GOT3 (cell line): ENCODE measurements around the gene LRP4.

Source experiments
- DNase-seq: peaks from one replicate; lab custom pipeline; 2025; ENCODE audit warnings: mixed read lengths; lab: John Stamatoyannopoulos, UW

The LRP4 gene

GRCh38 chr11:46918788-46919513 is 601 bp upstream of the LRP4 start:
- no peak for DNase-seq

DNA sequence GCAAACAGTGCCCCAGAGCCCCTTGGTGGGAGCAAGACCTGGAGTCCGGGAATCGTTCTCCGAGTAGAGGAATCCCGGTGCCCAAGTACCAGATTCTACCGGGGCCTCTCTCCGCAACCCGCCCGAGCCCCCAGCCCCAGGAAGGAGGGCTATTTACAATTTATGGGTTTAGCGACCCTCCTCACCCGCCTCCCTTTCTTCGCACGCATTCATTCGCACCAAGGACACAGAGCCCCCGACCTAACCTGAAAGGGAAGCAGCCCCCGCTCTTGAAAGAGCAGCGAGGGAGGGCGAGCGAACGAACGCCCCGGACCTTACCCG is 628 bp downstream of the LRP4 start:
- no peak for DNase-seq

GRCh38 chr11:46917109-46917761 is 1.1 kb downstream of the LRP4 start:
- no peak for DNase-seq

- peak; percentile 43 for DNase-seq
These were observed 1.9 kb downstream of the LRP4 start for GRCh38 chr11:46916286-46917108.

DNA sequence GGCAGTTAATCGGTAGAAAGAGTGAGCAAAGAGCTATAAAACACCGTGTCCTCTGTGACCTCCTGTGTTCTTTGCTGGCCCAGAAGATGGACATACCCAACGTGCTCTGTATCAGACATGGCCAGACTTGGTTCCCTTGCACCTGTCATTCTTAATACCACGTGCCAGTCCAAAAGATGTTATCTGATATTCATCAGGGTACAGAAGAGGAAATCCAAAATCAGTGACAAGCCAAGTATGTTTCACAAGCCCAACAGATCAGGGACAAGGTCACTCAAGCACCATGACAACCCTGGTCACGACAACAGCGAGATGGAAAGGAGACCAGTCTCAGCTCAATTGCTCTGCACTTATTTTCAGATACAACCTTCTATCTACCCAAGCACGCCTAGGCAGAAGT is 3.4 kb downstream of the LRP4 start:
- no peak for DNase-seq

DNA sequence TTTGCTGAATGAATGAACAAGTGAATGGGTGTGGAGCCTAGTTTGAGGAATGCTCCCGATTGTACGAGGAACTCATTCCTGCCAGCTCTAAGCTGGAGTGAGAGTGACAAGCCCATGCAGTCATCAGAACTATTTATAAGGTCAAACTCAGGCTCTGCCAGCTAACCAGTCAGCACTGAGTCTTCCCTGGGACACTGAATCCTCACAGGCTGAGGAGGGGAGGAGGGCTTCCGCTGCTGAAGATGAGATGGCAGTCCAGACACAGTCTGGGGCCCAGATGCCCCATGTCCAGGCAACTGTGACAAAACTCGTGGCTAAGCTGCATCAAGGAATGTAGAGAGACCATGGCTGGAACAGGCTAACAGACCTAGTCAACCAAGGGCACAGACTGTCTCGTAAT is 4.0 kb downstream of the LRP4 start:
- no peak for DNase-seq

DNA sequence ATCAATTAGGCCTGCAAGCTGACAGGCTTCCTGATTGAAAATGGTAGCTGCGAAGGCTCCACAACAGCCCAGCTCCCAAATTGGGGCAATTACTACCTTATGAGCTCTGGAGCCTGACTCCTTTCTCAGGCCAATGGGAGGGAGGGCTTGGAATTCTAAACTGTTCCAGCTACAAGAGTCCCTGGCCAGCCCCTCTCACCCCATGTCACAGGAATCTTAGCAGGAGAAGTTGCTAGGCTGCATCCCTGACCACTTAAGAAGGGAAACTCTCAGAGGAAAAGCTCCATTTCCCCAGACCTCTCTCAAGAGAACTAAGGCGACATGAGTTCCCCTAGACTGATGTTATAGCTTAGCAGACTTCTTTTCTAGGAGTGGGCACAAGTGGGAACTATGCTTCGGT is 4.9 kb downstream of the LRP4 start:
- DNase-seq: no peak

DNA sequence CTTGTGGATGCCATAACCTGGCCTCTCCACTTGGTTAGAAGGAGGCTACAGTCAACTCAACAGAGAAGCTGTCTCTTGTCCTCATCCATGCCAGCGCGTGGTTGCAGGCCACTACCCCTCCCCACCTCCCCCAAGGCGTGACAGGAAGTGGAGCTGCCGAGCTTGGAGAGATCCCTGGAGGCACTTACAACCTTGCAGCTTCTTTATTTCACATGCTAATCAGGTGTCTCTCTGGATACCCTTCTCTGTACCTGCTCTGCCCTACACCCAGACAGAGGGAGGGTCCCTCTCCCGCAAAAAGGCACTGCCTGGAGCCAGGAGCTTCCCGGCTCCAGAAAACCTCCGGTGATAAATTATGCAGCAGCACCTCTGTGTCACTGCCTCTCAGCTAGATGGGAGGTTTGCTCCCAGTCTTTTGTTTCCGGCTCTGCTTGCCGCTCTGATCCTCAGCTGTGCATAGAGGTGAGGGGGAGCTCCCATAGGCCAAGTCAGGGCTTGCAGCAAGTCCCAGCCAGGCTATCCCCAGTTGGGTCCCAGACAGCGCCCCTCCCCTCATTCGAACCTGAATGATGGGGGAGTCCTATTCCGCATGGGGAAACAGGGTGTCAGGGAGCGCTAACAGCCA is 5.7 kb downstream of the LRP4 start:
- no peak for DNase-seq

DNA sequence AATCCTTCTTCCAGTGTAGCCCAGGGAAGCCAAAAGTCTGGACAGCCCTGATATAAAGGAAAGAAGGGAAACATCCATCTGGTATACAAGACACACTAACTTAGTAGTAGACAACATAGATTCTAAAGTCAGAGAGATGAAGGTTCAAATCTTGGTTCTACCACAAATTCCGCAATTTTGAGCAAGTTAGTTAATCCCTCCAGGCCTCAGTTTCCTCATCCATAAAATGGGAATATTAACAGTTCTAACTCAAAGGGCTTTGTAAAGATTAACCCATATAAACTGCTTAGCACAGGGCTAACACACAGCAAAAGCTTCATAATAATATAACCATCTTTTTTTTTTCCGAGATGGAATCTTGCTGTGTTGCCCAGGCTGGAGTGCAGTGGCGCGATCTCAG is 10.7 kb downstream of the LRP4 start:
- no peak for DNase-seq

- DNase-seq: no peak
These were observed 11.7 kb downstream of the LRP4 start for GRCh38 chr11:46906609-46907041.

- no peak for DNase-seq
These were observed 12.5 kb downstream of the LRP4 start for GRCh38 chr11:46905806-46906205.

GRCh38 chr11:46903846-46904245 is 14.5 kb downstream of the LRP4 start:
- DNase-seq: no peak

GRCh38 chr11:46902694-46903093 is 15.7 kb downstream of the LRP4 start:
- no peak for DNase-seq

- DNase-seq: no peak
These were observed 17.2 kb downstream of the LRP4 start for GRCh38 chr11:46901156-46901555.

- DNase-seq: no peak
These were observed 18.1 kb downstream of the LRP4 start for GRCh38 chr11:46900091-46900746.

DNA sequence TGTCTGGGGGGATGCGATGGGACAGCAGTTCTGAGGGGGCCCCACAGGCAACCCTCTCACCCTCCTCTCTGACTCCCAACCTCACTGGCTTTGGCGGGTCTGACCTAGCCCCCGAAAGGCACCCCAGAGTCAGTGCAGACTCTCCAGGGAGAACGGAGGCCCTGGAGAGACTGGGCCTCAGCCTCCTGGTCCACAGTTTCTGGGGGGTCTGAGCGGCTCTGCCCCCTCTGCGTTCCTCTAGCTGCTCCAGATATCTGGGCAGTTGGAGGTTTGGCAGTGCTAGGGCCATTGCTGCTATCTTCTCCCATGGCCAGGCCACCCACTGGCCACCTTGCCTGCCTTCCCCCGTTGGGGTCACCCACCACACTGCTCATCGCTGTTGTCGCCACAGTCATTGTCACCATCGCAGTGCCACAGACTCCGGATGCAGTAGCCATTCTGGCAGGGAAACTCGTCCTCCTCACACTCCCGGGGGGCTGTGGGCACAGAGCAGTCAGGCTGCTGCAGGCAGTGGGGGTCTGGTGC is 18.8 kb downstream of the LRP4 start:
- DNase-seq: no peak

DNA sequence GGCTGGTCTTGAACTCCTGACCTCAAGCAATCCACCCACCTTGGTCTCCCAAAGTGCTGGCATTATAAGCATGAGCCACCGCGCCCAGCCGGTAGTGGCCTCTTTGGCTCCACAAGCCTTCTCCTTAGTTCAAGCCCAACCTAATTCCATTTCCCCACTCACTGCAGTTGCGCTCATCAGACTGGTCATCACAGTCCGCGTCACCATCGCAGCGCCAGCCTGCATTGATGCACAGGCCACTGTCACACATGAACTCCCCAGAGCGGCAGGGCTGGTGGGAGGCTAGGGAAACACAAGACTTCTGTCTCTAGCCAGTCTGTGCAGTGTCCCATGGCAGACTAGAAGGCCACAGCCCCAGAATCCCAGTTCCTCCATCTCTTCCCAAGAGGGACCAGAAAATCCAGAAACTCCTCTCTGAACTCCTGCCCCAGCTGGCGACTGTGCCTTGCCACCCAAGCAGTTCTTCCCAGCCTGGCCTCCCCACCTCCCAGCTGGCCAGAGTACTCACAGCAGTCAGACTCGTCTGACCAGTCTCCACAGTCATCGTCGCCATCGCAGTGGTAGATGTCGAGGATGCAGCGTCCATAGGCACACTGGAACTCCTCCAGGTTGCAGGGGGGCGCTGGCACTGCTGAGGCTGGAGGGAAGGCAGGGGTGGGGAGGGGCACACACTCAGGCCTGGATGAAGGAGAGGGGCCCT is 19.8 kb downstream of the LRP4 start:
- no peak for DNase-seq

GRCh38 chr11:46896719-46897406 is 21.5 kb downstream of the LRP4 start:
- DNase-seq: no peak

GRCh38 chr11:46895821-46896220 is 22.5 kb downstream of the LRP4 start:
- DNase-seq: no peak

GRCh38 chr11:46894961-46895360 is 23.4 kb downstream of the LRP4 start:
- no peak for DNase-seq

DNA sequence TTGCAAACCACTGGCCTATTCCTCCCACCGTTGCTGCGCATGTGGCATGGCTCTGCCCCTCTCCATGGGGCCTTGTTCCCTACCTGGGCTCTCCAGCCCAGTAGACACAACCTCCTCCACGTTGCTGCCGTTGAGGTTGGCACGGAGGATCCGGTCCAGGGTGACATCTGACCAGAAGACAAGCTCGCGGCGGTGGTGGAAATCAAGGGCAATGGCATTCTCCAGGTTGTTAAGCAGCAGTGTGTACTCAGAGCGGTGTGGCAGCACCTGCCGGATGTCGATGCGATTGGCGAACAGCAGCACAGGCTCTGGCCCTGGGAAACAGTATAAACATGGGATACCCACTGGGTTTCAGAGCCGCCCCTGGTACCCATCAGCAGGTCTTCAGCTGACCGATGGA is 23.8 kb downstream of the LRP4 start:
- no peak for DNase-seq
